HepG2 (cell line): ENCODE measurements around the gene VWA3A. TPM values are rescaled to one million over a fixed set of nuclear protein-coding genes. Genes with fewer than 3 reads are reported as not detected.
A peak's percentile ranks its signal among the peaks of the same experiment; 100 is the strongest.

Experiments
- EP300 ChIP-seq, 3 experiments: sonication (generic) in 1 of 3; formaldehyde crosslinking in 1 of 3; IDR thresholded peaks; 2 replicates each; pipeline versions ENCODE4 v1.5.1 to v1.6.1; 2011 to 2020; ENCODE audit warnings: low read depth in 2 of 3, low read length in 2 of 3, borderline replicate concordance in 1 of 3, improper control_type of control experiment in 1 of 3, mild to moderate bottlenecking in 1 of 3, missing genetic modification reagents in 1 of 3, moderate library complexity in 1 of 3
- GLI4 ChIP-seq: sonication (generic); formaldehyde crosslinking; IDR thresholded peaks from 2 replicates; pipeline ENCODE4 v1.5.1; 2020; ENCODE audit warnings: missing genetic modification reagents, mild to moderate bottlenecking, moderate library complexity, borderline replicate concordance
- HNRNPH1 ChIP-seq: fragments of 200-400 bp; formaldehyde crosslinking; optimal IDR thresholded peaks from 2 replicates; pipeline ENCODE3; 2017; ENCODE audit warnings: mild to moderate bottlenecking, low read depth, low read length
- NONO ChIP-seq, 2 experiments: fragments of 450-650 bp in 1 of 2; sonication (generic) in 1 of 2; formaldehyde crosslinking in 1 of 2; IDR thresholded peaks in 1 of 2; conservative IDR thresholded peaks in 1 of 2; 2 replicates each; pipeline versions ENCODE4 v1.6.1 to v1.8.0; 2017 to 2022; ENCODE audit warnings: mild to moderate bottlenecking in 1 of 2, missing genetic modification reagents in 1 of 2, moderate library complexity in 1 of 2
- PLSCR1 ChIP-seq: sonication (generic); formaldehyde crosslinking; IDR thresholded peaks from 2 replicates; pipeline ENCODE4 v1.5.0; 2020; ENCODE audit warnings: missing genetic modification reagents, mild to moderate bottlenecking, borderline replicate concordance
- SCMH1 ChIP-seq: sonication (generic); formaldehyde crosslinking; IDR thresholded peaks from 2 replicates; pipeline ENCODE4 v1.9.0; 2021; ENCODE audit warnings: missing genetic modification reagents, mild to moderate bottlenecking, borderline replicate concordance
- SKI ChIP-seq: fragments of 450-650 bp; IDR thresholded peaks from one replicate; pipeline ENCODE4 v1.6.1; 2018; ENCODE audit warnings: mild to moderate bottlenecking; ENCODE audit not compliant: partially characterized antibody
- XRCC5 ChIP-seq: fragments of 200-400 bp; formaldehyde crosslinking; optimal IDR thresholded peaks from 2 replicates; pipeline ENCODE3; 2017; ENCODE audit warnings: mild to moderate bottlenecking, low read length
- ZGPAT ChIP-seq: IDR thresholded peaks from 2 replicates; pipeline ENCODE4 v1.6.1; 2016; ENCODE audit warnings: mild to moderate bottlenecking
- ZNF101 ChIP-seq: sonication (generic); formaldehyde crosslinking; IDR thresholded peaks from 2 replicates; pipeline ENCODE4 v1.4.0; 2020; ENCODE audit warnings: mild to moderate bottlenecking, low read depth, missing genetic modification reagents, borderline replicate concordance
- ZNF407 ChIP-seq: sonication (generic); formaldehyde crosslinking; IDR thresholded peaks from one replicate; pipeline ENCODE4 v1.5.1; 2020; ENCODE audit warnings: mild to moderate bottlenecking, missing genetic modification reagents; ENCODE audit errors: not compliant biosample characterization
- ZNF724P ChIP-seq: sonication (generic); formaldehyde crosslinking; IDR thresholded peaks from 2 replicates; pipeline ENCODE4 v1.8.0; 2022; ENCODE audit warnings: missing genetic modification reagents, borderline replicate concordance
- ZXDC ChIP-seq: sonication (generic); formaldehyde crosslinking; IDR thresholded peaks from 2 replicates; pipeline ENCODE4 v1.5.0; 2020; ENCODE audit warnings: mild to moderate bottlenecking, missing genetic modification reagents
- polyA plus RNA-seq, 8 experiments: library from polyadenylated mRNA; depleted of rRNA in 3 of 8; stranded (reverse) in 7 of 8; unstranded in 1 of 8; fragments of >200 nt; fragmentation: Illumina TruSeq in 4 of 8; extraction: Trizol in 4 of 8; gene quantifications; 2 replicates each; pipeline versions ENCODE4 v1.2.1 to v1.2.3, GENCODE V29; 2011 to 2016; ENCODE audit warnings: low read depth in 4 of 8, missing spikeins in 1 of 8, mixed read lengths in 1 of 8; ENCODE audit not compliant: insufficient read depth in 1 of 8
- total RNA-seq, 5 experiments: library from RNA; depleted of rRNA; stranded (reverse); fragments of >200 nt; fragmentation: Illumina TruSeq; extraction: Trizol; gene quantifications; 2 replicates each; pipeline ENCODE4 v1.2.3, GENCODE V29; 2016; ENCODE audit warnings: low read depth in 1 of 5

The VWA3A gene
- total and polyA plus RNA-seq, 2 of the 13 experiments (the other 11 are each of a cell fraction or from before 2014, with no cell fraction given) = 0.03 to 0.07 TPM

GRCh38 chr16:22192261-22193062, 100.1 kb downstream of the VWA3A start (continued):
- peak; percentile 93 for TF ChIP-seq ZGPAT (CRISPR knock-in tag)
- no peak for TF ChIP-seq NONO (IDR thresholded peaks at IDR 0.05)
- no peak for TF ChIP-seq NONO (CRISPR knock-in tag; conservative IDR thresholded peaks at IDR 0.05)
- TF ChIP-seq EP300 (IDR thresholded peaks at IDR 0.05; ENCODE audit: low read depth in 2 of 2, low read length in 2 of 2) = peak in 1 of 2 experiments; percentile 79; a peak in 2 of 4 replicates
- peak; percentile 82; the same call in 1 of the 2 replicates for TF ChIP-seq EP300 (CRISPR knock-in tag; IDR thresholded peaks at IDR 0.05; ENCODE audit: borderline replicate concordance)
- peak; percentile 83 for TF ChIP-seq ZNF407 (CRISPR knock-in tag)
- TF ChIP-seq GLI4 (CRISPR knock-in tag) = no peak; the same call in 1 of the 2 replicates
- peak; percentile 11 for TF ChIP-seq SKI
- no peak for TF ChIP-seq ZXDC (CRISPR knock-in tag)
- no peak for TF ChIP-seq ZNF101 (CRISPR knock-in tag)
- TF ChIP-seq XRCC5 = peak; percentile 85
- TF ChIP-seq ZNF724P (CRISPR knock-in tag) = no peak; the same call in 1 of the 2 replicates
- TF ChIP-seq SCMH1 (CRISPR knock-in tag) = no peak
- TF ChIP-seq PLSCR1 = no peak
- TF ChIP-seq HNRNPH1 = no peak
